DMS 273 treated with DMSO at 0.1 percent for 48 hours (cell line): Measurements from ENCODE around the gene SERPINA9.

Experiments
- DNase-seq: peaks from one replicate; lab custom pipeline; 2025; lab: John Stamatoyannopoulos, UW

The SERPINA9 gene

DNA sequence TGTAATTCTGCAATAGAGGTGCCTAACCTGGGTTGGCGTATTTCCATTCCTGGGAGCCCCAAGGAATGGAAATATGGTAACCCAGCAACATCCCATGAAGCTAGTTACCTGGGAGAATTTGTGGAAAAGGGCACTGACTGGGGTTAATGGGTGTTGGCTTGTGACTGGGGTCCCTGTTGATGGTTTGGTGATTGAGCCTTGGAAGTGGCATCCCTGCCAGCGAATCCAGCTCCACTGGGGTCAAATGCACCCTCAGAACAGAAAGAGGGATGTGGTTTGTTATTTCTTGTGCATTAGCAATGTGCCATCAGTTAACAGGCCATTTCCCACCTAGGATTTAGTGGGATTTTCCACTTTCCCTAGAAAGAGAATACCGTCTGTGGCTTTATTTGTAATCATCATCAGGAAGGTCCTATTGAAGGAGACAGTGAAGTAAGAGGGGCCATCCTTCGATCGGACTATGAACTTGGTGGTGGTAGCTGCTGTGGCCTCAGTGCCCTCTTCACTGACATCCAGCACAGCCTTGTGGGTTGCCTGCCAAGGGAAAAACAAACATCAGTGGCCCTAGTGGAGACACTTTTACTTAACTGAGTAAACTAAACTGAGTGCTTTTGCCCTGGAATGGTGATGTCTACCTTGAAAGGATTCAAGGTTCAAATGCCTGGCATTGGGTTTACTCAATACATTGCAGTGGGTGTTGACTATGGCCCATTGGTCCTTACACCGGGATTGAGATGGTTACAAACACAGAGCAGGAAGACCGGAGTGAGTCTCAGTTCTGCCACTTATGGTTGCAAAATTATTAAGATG is 13.0 kb downstream of the SERPINA9 start:
- DNase-seq, result no peak

GRCh38 chr14:94462219-94462551 is 13.8 kb downstream of the SERPINA9 start:
- DNase-seq, result no peak

DNA sequence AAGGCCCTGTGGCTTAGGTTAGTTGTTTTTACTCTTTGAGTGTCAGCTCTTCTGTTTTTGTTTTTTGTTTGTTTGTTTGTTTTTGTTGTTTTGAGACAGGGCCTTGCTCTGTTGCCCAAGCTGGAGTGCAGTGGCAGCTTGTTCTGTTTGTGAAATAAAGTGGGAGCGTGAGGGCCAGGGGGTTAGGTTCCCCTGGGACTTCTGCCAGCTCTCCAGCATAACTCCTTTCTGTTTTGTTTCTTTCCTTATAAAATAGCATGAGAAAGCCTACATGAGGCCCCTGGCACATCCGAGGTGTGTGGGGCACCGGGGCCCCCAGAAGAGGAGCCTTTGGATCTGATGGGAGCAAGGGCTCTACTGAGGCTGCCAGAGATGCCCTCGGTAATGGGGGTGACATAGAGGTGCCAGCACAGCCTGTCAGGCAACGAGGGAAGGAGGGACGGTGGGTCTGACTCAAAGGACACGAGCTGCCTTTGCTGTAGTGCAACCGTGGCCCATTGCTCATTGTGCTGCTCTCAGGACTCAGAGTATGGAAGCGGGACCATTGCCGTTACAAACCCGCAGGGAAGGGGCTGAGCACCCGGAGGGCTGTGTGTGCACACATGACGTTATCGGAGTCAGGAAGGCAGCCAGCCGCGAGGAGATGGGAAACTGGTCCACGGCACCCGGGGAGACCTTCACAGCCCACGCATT is 14.3 kb downstream of the SERPINA9 start:
- no peak for DNase-seq

DNA sequence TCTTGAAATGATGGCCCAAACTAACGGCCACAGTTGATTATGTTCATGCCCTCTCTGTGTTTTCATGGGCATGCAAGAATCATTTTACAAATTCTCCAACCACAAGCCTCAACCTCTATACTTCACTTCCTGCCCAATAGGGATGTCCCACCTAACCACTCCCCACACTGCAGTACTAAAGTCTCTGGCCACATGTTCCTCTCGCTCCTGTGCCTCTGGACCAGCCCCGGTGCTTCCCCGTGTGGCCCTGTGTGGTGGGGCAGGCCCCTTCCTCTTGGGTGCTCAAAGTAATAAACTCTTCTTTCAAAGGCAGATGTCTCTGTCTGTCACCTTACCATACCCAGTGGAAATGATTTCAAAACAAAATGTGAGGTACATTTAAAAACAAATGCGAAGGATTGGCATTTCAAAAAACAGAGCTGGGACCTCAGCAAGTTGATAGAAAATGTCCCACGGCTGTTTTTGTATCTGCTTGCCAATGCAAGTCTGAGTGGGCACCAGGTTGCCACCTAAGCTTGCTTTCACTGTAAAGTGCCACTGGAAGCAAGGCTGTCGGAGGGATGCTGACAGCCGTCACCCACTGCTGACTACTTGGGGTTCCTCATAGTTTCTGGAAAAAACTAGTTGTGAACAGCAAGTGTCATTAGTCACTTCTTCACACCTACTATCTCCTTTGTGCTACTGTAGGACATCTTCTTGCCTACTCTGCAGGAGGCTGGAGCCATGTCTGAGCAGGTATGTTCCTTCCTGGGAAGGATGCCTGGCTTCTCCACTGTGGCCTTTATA is 15.2 kb downstream of the SERPINA9 start:
- no peak for DNase-seq

DNA sequence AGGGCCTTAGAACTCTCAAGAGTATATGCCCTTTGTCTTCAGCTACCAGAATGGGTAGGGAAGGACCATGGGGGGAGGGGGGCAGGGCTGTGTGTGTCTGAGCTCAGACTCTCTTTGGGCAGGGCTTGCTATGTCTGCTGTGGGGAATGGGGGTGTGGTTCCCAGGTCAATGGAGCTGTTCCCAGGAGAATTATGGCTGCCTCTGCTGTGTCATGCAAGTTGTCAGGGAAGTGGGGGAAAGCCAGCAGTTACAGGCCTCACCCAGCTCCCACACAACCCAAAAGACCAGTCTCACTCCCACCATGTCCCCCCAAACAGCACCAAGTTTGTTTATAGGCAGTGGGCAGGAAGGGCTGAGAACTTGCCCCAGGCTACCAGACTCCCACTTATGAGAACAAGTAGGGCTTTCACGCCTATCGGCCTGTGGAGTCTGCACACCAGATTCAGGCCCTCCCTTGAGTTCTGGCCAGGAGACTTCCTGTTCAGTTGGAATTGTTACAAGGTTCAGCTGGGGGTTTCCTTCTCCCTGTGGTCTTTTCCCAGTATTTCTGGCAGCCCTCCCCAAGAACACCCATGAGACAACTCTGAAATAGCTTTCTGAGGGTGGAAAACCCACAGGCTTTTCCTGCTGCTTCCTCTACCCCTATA is 17.3 kb downstream of the SERPINA9 start:
- no peak for DNase-seq

GRCh38 chr14:94458096-94458495 is 17.9 kb downstream of the SERPINA9 start:
- no peak for DNase-seq

DNA sequence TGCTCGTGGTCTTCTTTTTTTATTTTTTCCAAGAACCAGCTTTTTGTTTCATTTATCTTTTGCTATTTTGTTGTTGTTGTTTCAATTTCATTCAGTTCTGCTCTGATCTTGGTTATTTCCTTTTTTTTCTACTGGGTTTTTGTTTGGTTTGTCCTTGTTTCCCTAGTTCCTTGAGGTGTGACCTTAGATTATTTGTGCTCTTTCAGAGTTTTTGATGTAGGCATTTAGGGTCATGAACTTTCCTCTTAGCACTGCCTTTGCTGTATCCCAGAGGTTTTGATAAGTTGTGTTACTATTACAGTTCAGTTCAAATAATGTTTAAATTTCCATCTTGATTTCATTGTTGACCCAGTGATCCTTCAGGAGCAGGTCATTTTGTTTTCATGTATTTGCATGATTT is 20.1 kb downstream of the SERPINA9 start:
- DNase-seq, result no peak

DNA sequence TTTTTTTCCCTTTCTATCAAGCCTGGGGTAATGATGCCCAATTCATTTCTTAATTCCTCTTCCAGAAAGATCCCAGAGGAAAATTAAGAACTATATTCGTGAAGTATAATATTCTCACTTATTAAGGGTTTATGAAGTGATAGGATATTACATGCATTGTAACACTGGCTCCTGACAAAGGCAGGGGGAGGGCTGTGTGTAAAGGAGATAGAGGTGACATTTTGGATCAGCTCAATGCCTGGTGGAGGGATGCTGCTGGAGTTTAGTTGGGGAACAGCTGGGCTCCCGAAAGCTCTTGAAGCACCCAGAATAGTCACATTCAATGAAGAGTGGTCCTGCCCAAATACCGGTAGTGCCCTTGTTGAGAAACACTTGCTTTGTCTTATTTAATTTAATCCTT is 24.2 kb downstream of the SERPINA9 start:
- DNase-seq, result no peak

DNA sequence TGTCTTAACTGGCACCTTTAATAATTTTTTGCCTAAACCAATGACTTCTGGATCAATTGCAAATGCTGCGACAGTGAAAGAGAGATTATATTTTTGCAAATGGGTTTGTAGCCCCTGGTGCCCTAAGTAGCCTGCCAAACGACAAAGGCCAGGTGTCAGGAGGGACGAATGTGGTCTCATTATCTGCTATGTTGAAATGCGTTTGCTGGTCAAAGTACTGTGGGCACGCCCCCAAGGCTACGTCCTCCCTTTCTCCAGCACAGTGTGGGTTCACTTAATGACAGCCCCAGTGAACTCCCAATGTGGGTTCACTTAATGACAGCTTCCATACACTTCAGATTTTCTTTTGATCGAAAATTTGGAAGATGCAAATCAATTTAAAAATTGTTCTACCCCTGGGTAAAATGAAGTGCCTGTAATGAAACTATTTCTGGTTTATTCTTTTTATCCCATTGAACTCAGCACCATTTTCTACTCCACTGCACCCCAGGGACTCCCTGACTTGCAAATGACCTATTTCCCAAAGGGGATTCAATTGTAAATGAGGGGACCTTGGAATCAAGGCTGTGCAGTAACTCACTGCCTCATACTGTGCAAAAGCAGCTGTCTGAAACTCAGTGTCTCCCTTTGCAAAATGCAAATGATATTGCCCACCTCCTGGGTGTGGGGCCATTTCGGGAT is 24.8 kb downstream of the SERPINA9 start:
- no peak for DNase-seq

- DNase-seq, result no peak
These were observed 25.3 kb downstream of the SERPINA9 start for GRCh38 chr14:94450722-94451090.

- DNase-seq, result no peak
These were observed 26.1 kb downstream of the SERPINA9 start for GRCh38 chr14:94449930-94450329.

DNA sequence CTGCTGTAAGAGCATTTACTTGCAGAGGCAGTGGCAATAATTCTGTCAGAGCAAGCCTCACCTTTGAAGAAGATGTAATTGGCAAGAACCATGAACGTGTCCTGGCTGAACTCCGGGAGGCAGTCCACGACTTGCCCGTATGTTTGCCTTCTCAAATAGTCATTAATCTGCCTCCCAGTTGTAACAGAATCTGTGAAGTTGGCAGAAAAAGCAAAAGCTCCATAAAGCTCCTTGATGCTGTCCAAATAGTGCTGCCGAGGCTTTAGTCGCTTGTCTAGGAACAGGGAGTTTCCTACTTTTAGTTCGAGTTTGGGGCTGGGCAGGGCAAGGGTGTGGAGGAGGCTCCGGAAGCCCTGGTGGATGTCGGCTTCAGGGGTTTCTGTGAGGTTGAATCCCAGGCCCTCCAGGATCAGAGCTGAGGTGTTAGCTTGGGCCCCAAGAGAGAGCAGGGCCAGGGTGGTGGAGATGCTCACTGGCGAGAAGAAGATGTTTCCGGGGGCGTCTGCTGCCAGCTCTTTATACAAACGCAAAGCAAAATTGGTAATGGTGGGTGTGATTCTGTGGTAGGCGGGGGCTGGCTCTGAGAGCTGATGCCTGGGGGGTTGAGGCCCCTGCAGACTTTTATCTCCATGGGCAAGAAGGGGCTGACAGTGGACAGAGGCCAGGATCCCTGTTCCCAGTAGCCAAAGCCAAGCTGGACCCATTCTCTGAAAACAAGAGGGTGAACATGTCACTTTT is 27.8 kb downstream of the SERPINA9 start:
- DNase-seq, result no peak

GRCh38 chr14:94447206-94447605 is 28.8 kb downstream of the SERPINA9 start:
- DNase-seq, result no peak

- DNase-seq, result no peak
These were observed 29.9 kb downstream of the SERPINA9 start for GRCh38 chr14:94446126-94446525.

GRCh38 chr14:94445003-94445402 is 31.0 kb downstream of the SERPINA9 start:
- no peak for DNase-seq

- DNase-seq, result no peak
These were observed 34.3 kb downstream of the SERPINA9 start for GRCh38 chr14:94441531-94442205.

- DNase-seq, result no peak
These were observed 34.9 kb downstream of the SERPINA9 start for GRCh38 chr14:94441130-94441529.

DNA sequence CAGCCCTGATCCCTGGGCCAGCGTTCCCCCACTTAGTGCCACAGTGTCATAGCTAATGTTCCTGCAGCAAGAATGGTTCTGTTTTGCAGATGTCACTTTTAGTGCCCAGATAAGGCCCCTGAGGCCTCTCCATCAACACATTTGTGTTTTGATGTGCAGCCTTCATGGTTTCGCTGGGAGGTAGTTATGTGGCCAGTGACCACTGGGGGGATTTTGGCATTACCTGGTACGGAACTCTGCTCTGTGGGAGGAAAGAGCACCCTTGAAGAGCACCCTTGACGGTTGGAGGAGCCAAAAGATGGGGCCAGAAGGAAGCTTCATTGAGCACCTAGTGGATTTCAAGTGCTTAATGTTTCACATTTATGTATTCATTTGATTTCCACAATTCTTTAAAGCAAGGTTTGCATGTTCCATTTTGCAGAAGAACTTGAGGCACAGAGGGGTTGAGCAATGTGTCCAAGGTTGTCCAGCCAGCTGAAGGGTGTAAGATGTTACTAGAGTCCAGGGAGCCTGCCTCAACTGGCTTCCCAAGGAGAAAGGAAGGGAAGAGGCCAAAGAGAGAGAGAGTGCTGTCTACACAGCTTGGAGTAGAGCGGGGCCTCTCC is 36.4 kb downstream of the SERPINA9 start:
- DNase-seq, result no peak

GRCh38 chr14:94428610-94429009 is 47.4 kb downstream of the SERPINA9 start:
- no peak for DNase-seq

GRCh38 chr14:94427016-94427613 is 48.9 kb downstream of the SERPINA9 start:
- no peak for DNase-seq
